Measurements from ENCODE around the gene PPFIBP1.
"Not testable (repeated sequence)": the region's sequence is repeated elsewhere in the genome, so short reads cannot be mapped to it uniquely, and the experiment has no call there.

PPFIBP1 gene

GRCh38 chr12:27616356-27617142, 92.5 kb downstream of the PPFIBP1 start:
- Mint-ChIP-seq H3K4me1 (no peaks in the 10 kb centered on the region), H3K27me3 (peaks cover 7% of the 10 kb centered on the region), H3K27ac (no peak overlapping the region)

GRCh38 chr12:27618836-27619235, 94.8 kb downstream of the PPFIBP1 start:
- Mint-ChIP-seq H3K9me3 (no peaks in the 10 kb centered on the region), H3K36me3 (no peaks in the 10 kb centered on the region), H3K27me3 (peaks cover 3% of the 10 kb centered on the region), H3K4me1 (no peaks in the 10 kb centered on the region), H3K4me3 (no peak overlapping the region), H3K27ac (no peak overlapping the region)
- no peak for DNase-seq (ENCODE audit: low spot score in 2 of 2)
- ATAC-seq (ENCODE audit: low read depth): no peak

More at GRCh38 chr12:27616356-27617142, 92.5 kb downstream of the PPFIBP1 start:
- no peak for ATAC-seq (ENCODE audit: low read depth)
- DNase-seq (ENCODE audit: low spot score in 2 of 2): no peak
- Mint-ChIP-seq H3K9me3 (no peaks in the 10 kb centered on the region), H3K4me3 (no peak overlapping the region), H3K36me3 (no peaks in the 10 kb centered on the region)

GRCh38 chr12:27619308-27619707, 95.3 kb downstream of the PPFIBP1 start:
- peaks cover 3% of the 10 kb centered on the region for H3K27me3 Mint-ChIP-seq
- ATAC-seq (ENCODE audit: low read depth) (no peak), DNase-seq (ENCODE audit: low spot score in 2 of 2) (no peak)
- H3K27ac Mint-ChIP-seq: no peak overlapping the region
- no peaks in the 10 kb centered on the region for H3K9me3 Mint-ChIP-seq
- H3K36me3 Mint-ChIP-seq: no peaks in the 10 kb centered on the region
- H3K4me1 Mint-ChIP-seq: no peaks in the 10 kb centered on the region
- no peak overlapping the region for H3K4me3 Mint-ChIP-seq

GRCh38 chr12:27620121-27620520, 96.1 kb downstream of the PPFIBP1 start:
- ATAC-seq (ENCODE audit: low read depth) (no peak), DNase-seq (ENCODE audit: low spot score in 2 of 2) (no peak)
- Mint-ChIP-seq H3K27me3 (peaks cover 3% of the 10 kb centered on the region), H3K4me3 (no peak overlapping the region), H3K27ac (no peak overlapping the region), H3K9me3 (no peaks in the 10 kb centered on the region), H3K36me3 (no peaks in the 10 kb centered on the region), H3K4me1 (no peaks in the 10 kb centered on the region)

GRCh38 chr12:27622436-27623195, 98.6 kb downstream of the PPFIBP1 start:
- H3K27ac Mint-ChIP-seq: no peak overlapping the region
- ATAC-seq (ENCODE audit: low read depth): no peak
- H3K36me3 Mint-ChIP-seq: no peaks in the 10 kb centered on the region
- peaks cover 4% of the 10 kb centered on the region for H3K27me3 Mint-ChIP-seq
- no peak overlapping the region for H3K4me3 Mint-ChIP-seq
- no peak for DNase-seq (ENCODE audit: low spot score in 2 of 2)
- no peaks in the 10 kb centered on the region for H3K9me3 Mint-ChIP-seq
- H3K4me1 Mint-ChIP-seq: no peaks in the 10 kb centered on the region

- ATAC-seq (ENCODE audit: low read depth) (no peak), DNase-seq (ENCODE audit: low spot score in 2 of 2) (no peak)
- Mint-ChIP-seq H3K36me3 (no peaks in the 10 kb centered on the region), H3K27ac (no peak overlapping the region), H3K4me3 (no peak overlapping the region), H3K4me1 (no peaks in the 10 kb centered on the region), H3K9me3 (no peaks in the 10 kb centered on the region), H3K27me3 (peaks cover 2% of the 10 kb centered on the region)
Observed at GRCh38 chr12:27623645-27624044, 99.6 kb downstream of the PPFIBP1 start.

GRCh38 chr12:27624586-27624985, 100.6 kb downstream of the PPFIBP1 start:
- H3K4me3 Mint-ChIP-seq: no peak overlapping the region
- no peaks in the 10 kb centered on the region for H3K4me1 Mint-ChIP-seq

GRCh38 chr12:27627123-27627852, 103.3 kb downstream of the PPFIBP1 start:
- no peak for DNase-seq (ENCODE audit: low spot score in 2 of 2)
- H3K4me1 Mint-ChIP-seq: no peaks in the 10 kb centered on the region
- no peak for ATAC-seq (ENCODE audit: low read depth)
- peaks cover 2% of the 10 kb centered on the region for H3K27me3 Mint-ChIP-seq
- no peaks in the 10 kb centered on the region for H3K36me3 Mint-ChIP-seq
- H3K27ac Mint-ChIP-seq: no peak overlapping the region
- no peak overlapping the region for H3K4me3 Mint-ChIP-seq
- no peaks in the 10 kb centered on the region for H3K9me3 Mint-ChIP-seq

More at GRCh38 chr12:27624586-27624985, 100.6 kb downstream of the PPFIBP1 start:
- H3K36me3 Mint-ChIP-seq: no peaks in the 10 kb centered on the region
- H3K9me3 Mint-ChIP-seq: no peaks in the 10 kb centered on the region
- H3K27me3 Mint-ChIP-seq: peaks cover 2% of the 10 kb centered on the region
- DNase-seq (ENCODE audit: low spot score in 2 of 2) (no peak), ATAC-seq (ENCODE audit: low read depth) (no peak)
- no peak overlapping the region for H3K27ac Mint-ChIP-seq

GRCh38 chr12:27627853-27628469, 104.0 kb downstream of the PPFIBP1 start:
- not testable (repeated sequence) for H3K27ac Mint-ChIP-seq; H3K4me1 Mint-ChIP-seq; H3K4me3 Mint-ChIP-seq; H3K9me3 Mint-ChIP-seq; H3K27me3 Mint-ChIP-seq; H3K36me3 Mint-ChIP-seq; DNase-seq (ENCODE audit: low spot score in 2 of 2); ATAC-seq (ENCODE audit: low read depth)

- not testable (repeated sequence) for H3K4me1 Mint-ChIP-seq; H3K36me3 Mint-ChIP-seq; DNase-seq (ENCODE audit: low spot score in 2 of 2); ATAC-seq (ENCODE audit: low read depth); H3K27ac Mint-ChIP-seq; H3K9me3 Mint-ChIP-seq; H3K4me3 Mint-ChIP-seq; H3K27me3 Mint-ChIP-seq
Observed at GRCh38 chr12:27630219-27630618, 106.2 kb downstream of the PPFIBP1 start.

GRCh38 chr12:27631365-27631764, 107.4 kb downstream of the PPFIBP1 start:
- ATAC-seq (ENCODE audit: low read depth) (no peak), DNase-seq (ENCODE audit: low spot score in 2 of 2) (no peak)
- no peak overlapping the region for H3K27ac Mint-ChIP-seq
- no peaks in the 10 kb centered on the region for H3K27me3 Mint-ChIP-seq
- H3K4me1 Mint-ChIP-seq: no peaks in the 10 kb centered on the region
- H3K4me3 Mint-ChIP-seq: no peak overlapping the region
- H3K36me3 Mint-ChIP-seq: no peaks in the 10 kb centered on the region
- no peaks in the 10 kb centered on the region for H3K9me3 Mint-ChIP-seq

- H3K4me1 Mint-ChIP-seq: no peaks in the 10 kb centered on the region
- no peaks in the 10 kb centered on the region for H3K9me3 Mint-ChIP-seq
- peaks cover 2% of the 10 kb centered on the region for H3K27me3 Mint-ChIP-seq
- no peaks in the 10 kb centered on the region for H3K36me3 Mint-ChIP-seq
- DNase-seq (ENCODE audit: low spot score in 2 of 2): no peak
- H3K4me3 Mint-ChIP-seq: no peak overlapping the region
- H3K27ac Mint-ChIP-seq: no peak overlapping the region
- ATAC-seq (ENCODE audit: low read depth): no peak
Observed at GRCh38 chr12:27631813-27632491, 107.9 kb downstream of the PPFIBP1 start.

- ATAC-seq (ENCODE audit: low read depth): no peak
Observed at GRCh38 chr12:27635349-27635972, 111.5 kb downstream of the PPFIBP1 start.

More at GRCh38 chr12:27635349-27635972, 111.5 kb downstream of the PPFIBP1 start:
- H3K36me3 Mint-ChIP-seq: no peaks in the 10 kb centered on the region
- H3K9me3 Mint-ChIP-seq: no peaks in the 10 kb centered on the region
- H3K4me1 Mint-ChIP-seq: no peaks in the 10 kb centered on the region
- no peak overlapping the region for H3K27ac Mint-ChIP-seq
- no peak for DNase-seq (ENCODE audit: low spot score in 2 of 2)
- peaks cover 7% of the 10 kb centered on the region for H3K27me3 Mint-ChIP-seq
- no peak overlapping the region for H3K4me3 Mint-ChIP-seq
